Islet of Langerhans (tissue), 1 donor: ENCODE results near the gene LIPC.

Source experiments
- FAIRE-seq: peaks from one replicate; lab custom pipeline; 2011; peaks lifted over from hg19 to GRCh38; lab: Jason Lieb, UNC

Gene LIPC

DNA sequence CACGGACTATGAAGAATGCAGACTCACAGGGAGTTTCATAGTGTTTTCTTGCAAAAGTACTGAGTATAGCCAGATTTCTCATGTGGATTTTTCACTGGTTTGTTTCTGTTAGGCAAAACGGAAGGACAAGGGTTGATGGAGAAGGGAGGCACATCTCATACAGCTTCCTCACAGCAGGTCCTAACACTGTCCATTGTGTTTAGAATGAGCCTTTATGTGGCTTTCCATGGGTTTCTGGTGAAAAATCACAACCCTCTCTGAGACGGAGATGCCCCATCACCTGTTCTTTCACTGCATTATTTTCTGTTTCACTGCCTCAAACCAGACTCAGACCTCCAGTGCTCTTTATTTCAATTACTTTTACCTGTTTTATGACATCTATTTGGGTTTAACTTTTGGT lies 25.0 kb upstream of the LIPC start:
- no peak for FAIRE-seq

DNA sequence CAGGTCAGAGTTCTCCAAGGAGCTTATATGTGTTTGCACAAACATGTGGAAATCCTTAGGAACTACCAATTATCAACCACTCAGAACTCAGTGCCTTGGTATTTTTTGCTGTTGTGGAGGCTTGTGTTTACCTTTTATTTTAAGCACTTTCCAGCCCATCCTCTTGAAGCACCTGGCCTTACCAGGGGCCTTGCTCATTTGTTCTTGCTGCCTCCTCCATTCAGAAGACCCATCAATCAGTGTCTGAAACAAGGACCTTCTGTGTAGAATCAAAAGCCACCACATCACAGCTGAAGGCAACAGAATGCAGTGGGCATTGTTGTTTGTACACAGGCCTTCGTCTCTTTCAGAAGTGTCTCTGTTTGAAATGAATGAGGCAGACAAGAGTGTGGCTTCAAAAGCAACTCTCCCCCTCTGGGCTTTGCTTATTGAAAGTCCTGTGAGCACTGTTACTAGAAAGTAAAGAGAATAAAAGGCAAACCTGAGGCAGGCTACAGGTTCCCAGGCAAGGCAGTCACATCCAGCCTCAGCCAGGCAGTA lies 24.5 kb upstream of the LIPC start:
- FAIRE-seq = no peak

DNA sequence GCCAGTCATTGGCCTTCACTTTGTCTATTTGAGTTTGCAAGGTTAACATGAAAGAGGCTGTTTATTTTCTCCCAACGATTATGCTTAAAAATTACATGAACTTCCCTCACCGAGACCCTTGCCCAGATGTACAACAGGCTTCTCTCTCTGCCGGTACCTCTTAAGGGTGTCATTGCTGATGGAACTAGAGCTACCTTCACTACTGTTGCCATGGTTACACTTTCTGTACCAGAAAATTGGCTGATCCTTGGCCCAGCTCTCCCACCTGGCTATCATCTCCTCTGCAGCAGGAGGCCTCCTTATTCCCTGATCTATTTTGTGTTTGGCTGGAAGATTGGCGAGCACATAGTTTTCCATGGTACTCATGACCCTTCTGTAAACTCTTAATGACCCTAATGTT lies 24.0 kb upstream of the LIPC start:
- FAIRE-seq = no peak

DNA sequence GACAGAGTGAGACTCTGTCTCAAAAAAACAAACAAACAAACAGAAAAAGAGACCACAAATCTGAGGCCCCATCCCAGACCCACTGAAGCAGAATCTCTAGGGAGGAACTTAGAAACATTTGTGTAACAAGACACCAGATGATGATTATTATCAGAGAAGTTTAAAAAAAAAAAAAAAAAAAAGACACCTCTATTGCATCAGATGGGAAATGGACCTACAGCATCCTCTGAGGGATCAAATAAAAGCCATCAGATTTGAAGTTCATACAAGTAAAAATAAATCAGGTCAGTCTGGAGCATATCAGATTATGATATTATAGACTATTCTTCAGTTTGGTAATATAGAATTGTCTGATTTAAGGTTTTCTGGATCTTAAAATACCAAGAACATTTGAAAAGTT lies 21.9 kb upstream of the LIPC start:
- no peak for FAIRE-seq

DNA sequence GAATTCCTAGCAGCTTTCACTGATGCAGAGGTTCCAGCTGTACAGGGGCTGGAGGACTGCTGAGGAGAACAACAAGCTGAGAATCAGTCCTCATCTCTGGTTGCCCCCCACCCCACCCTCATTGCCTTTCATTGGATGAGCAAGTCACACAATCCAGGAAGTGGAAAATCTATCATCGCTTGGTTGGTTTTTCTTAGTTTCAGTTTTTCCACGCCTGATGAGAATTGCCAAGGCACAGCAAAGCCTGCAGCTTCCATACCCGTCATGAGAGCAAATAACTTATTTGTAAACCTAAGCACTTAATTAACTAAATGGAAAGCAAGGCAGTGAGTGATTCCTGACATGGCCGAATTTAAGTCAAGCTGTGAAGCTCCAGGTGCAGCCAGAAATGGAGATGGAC lies 21.4 kb upstream of the LIPC start:
- FAIRE-seq = no peak

DNA sequence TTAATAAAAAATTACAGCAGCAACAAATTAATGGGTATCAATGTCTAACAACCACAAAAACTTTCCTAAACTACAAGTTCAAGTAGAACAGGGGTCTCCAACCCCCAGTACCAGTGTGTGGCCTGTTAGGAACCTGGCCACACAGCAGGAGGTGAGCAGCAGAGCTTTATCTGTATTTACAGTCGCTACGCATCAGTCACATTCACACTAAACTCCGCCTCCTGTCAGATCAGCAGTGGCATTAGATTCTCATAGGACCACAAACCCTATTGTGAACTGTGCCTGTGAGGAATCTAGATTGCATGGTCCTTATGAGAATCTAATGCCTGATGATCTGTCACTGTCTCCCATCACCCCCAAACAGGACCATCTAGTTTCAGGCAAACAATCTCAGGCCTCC lies 18.5 kb upstream of the LIPC start:
- no peak for FAIRE-seq

DNA sequence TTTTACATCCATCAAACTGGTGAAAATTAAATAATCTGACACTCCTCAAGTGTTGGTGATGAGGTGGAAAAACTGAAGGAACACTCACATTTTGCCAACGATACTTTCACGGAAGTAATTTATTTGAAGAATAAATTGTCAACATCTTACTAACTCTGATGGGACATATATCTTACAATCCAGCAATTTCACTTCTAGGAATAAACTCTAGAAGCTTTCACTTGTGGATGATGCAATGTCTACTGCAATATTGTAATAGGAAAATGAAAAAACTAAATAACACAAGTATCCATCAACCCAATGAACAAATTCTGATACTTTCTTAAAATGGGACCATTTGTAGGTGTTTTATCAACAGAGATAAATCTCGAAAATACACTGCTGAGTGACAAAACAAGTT lies 16.2 kb upstream of the LIPC start:
- FAIRE-seq = no peak

DNA sequence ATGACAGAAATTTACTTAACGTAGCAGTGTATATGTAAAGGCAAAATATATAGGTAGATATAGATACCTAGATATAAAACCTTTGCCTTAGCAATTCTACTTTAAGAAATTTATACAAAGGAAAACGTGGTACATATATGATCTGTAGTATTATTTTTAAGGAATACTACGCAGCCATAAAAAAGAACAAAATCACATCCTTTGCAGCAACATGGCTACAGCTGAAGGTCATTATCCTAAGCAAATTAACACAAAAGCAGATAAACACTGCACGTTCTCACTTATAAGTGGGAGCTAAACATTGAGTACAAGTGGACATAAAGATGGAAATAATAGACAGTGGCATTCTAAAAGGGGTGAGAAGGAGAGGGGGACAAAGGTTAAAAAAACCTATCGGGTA lies 14.8 kb upstream of the LIPC start:
- FAIRE-seq = no peak

DNA sequence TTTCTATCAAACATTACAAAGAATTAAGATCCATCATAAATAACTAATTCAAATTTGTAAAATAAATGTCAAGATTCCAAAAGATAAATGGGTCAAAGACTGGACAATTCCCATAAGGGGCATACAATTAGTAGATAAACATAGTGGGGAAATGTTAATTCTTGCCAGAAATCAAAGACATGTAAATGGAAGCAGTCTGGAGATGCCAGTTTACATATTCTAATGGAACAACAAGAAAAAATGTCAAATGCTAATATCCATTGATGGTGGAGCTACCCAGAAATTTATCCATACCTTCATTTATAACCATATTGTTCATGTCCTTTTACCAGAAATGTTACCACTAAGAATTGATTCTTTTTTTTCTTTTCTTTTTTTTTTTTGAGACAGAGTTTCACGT lies 13.7 kb upstream of the LIPC start:
- no peak for FAIRE-seq

DNA sequence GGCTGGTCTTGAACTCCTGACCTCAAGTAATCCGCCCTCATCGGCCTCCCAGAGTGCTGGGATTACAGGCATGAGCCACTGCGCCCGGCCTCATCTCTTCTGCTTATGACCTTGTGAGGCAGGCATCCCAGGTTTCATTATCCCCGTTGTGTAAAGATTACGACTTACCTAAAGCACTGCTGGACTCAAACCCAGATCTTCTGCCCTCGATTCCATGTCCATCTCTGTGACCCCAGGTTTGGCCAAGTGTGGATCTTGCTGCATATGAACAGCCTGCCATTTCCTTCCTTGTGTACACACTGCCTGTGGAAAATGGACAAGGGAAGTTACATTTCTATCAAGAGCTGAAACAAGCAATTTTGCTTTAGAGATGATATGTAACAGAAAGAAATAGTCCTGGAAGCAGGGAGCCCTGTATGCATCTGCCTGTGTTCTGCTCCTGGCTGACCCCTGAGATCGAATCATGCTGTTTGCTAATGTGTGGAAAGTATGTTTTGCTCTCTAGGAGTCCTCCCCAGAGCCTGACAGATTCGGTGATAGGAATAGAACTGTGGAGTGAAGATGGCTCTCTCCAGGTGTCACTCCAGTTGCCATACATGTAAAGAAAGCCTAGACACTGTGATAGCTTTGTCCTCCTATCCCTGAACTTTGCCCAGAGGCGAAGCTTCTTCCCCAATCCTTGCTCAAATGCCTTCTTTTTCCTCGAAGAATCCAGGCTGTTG lies 11.8 kb upstream of the LIPC start:
- no peak for FAIRE-seq

DNA sequence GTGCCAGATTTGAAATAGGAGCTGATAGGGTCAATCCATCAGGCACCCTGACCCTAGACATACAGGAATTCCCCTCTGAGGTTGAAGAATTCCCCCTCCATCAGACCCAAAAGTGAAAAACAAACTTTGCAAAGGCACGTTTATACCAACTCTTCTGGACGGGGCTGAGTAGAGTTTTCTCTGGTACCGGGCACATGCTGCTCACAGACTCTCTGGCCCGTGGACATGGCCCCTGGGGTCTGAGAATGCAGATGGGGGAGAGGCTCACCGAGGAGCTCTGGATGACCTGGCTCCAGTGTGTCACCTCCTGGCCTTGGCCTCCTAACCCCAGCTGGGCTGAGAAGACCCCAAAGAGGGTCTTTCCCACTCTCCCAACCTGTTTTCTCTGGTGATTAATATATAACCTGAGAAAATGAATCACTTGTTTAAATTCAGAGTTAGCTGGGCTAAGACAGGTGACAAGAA lies 11.2 kb upstream of the LIPC start:
- FAIRE-seq = no peak

DNA sequence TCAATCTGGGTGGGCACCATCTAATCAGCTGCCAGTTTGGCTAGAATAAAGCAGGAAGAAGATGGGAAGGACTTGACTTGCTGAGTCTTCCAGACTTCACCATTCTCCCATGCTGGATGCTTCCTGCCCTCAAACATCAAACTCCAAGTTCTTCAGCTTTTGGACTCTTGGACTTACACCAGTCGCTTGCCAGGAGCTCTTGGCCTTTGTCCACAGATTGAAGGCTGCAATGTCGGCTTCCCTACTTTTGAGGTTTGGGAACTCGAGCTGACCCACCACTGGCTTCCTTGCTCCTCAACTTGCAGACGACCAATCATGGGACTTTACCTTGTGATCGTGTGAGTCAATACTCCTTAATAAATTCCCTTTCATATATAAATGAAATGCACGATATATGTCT lies 8.6 kb upstream of the LIPC start:
- no peak for FAIRE-seq

DNA sequence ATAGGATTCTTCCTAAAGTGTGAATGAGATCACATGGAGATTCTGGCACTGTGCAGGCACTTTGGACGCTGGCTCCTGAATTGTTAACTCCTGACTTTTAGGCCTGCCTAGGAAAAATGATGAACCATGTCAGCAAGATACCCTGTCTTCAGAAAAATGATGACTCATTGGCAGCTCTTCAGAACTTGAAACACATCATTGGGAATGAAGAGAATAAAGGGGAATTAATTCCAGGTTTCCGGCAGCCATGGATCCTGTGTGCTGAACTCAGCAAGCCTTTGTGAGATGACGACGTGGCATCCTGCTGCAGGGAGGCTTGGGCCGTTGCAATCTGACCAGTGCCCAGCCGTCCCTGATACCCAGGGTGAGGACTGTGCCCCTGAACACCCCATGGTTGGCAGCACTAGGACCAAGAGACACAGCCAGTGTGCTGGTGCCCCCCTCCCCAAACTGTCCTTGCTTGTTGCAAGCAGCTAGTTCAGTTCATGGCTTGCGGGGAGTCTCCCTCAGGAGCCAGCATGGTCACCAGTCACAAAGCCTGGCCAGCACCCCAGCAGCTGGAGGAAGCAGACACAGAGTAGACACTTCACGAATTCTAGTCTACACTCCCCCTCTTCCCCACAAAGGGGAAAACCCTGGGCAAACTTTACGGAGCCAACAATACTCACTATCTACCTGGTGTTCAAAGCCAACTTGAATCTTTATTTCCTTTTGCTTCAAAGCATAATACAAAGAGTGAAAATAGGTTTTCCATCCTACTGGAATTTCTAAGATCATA lies 7.8 kb upstream of the LIPC start:
- no peak for FAIRE-seq

DNA sequence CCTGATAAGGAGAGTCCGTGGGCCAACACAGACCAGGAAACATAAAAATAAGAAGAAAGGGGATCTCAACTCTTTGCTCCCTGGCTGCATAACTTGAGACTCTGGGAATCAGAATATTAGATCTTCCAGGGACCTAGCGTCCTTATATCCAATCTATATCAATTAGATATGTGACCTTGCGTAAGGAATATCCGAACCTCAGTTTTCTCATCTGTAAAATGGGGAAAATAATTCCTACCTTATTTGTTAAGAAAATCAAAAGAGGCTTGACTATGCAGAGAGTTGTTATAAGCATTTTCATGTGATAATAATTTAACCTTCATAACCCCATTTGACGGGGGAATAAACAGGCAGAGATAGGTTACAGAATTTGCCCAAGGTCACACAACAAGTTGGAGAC lies 7.1 kb upstream of the LIPC start:
- FAIRE-seq = no peak

DNA sequence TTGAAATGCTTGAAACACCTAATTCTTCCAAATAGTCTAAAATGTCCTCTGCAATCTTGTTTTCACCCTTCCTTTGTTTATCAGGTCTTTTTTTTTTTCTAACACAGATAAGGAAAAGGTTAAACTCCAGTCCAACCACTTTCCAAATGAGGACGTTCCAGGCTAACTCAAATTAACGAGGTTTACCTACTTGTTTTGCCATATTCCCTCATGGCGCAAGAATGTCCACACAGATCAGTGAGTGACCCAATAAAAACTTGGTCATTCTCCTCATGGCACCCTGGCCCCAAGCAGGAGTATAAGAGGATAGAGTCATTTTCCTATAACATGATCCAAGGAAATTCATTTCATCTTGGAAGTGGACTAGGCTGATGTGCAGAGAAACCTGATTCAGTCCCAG lies 6.6 kb upstream of the LIPC start:
- FAIRE-seq = no peak

DNA sequence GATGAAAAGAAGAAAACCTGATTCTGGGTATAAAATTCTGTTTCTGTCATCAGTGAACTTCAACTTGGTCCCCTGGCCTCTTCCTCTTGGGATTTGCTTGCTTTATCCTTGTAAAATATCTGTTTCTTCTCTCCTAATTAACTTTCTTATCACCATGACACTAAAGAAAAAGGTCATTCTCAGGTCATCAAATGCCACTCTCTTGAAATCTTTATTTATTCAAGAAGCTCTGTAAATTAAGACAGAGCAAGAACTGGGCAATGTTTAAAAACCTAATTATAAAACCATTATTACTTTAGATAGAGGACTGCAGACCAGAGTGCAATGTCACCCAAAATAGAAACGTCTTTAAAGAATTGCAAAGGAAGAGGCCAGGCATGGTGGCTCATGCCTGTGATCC lies 6.0 kb upstream of the LIPC start:
- no peak for FAIRE-seq

DNA sequence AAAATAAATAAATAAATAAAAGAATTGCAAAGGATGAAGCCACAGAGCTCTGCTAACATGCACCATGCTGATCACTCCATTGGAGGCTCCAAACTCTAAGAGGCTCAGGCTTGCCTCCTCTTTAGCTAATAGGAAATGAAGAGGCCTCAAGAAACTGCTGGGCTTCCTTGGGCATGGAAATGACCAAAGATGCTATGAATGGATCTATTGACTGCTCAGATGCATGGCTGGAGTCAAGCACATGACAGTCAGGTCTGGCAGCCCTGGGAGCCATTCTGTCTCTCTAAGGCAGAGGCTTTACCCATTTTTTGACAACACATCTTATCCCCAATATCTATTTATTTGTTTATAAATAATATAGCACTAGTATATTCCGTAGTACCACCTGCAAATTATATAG lies 5.3 kb upstream of the LIPC start:
- FAIRE-seq = no peak

DNA sequence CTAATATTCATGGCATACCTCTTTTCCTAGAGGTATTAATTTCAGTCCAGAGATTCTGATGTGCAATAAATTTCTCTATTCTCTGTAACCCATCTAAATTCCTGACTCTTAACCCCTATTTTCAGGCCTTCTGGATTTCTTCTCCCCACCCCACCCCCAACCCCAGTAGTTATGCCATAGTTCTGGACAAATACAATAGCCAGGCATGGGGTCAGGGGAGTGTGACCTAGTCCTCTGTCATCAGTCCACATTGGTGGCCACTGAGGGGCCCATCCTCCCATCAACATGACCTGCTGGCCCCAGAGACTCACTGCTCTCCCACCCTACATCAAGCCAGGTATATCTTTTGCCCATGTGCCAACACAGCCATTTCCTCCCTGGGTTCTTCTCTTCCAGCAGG lies 3.8 kb upstream of the LIPC start:
- no peak for FAIRE-seq

DNA sequence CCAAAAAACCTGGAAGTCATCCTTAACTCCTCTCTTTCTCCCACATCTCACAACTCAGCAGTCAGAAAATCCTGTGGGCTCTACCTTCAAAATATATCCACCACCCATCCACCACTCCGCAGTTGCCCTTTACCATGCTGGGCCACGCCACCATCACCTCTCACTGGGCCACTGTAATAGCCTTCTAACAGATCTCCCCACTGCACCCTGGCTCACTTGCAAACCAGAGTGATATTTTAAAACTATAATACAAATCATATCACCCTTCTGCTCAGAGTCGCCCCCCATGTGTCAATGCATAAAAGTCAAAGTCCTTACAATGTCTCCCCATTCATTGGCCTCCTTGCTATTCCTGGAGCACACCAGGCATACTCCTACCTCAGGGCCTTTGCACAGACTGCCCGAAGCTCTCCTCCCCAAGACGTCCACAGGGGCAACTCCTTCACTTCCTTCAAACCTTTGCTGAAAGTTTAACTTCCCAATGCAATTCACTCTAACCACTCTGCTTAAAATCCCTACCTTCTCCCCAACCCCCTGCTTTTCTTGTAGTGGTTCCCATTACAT lies 1.5 kb upstream of the LIPC start:
- FAIRE-seq = no peak

DNA sequence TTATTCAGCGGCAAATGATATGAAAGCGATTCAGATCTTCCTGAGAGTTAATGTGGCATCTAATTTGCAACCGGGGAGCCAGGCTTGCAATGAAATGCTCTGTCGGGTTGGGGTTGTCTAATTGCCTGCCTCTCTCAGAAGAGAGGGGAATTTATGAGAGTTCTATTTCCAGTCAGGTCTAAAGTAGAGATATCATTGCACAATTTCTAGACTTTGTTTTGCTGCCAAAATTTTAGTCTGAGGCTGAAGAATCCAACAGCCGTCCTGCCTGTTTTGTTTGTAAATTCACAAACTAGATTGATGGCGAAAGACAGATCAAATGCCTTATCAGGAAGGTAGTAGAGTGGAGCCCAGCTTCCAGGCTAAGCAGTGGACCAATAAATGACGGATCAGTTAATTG lies 610 bp downstream of the LIPC start:
- FAIRE-seq = no peak

DNA sequence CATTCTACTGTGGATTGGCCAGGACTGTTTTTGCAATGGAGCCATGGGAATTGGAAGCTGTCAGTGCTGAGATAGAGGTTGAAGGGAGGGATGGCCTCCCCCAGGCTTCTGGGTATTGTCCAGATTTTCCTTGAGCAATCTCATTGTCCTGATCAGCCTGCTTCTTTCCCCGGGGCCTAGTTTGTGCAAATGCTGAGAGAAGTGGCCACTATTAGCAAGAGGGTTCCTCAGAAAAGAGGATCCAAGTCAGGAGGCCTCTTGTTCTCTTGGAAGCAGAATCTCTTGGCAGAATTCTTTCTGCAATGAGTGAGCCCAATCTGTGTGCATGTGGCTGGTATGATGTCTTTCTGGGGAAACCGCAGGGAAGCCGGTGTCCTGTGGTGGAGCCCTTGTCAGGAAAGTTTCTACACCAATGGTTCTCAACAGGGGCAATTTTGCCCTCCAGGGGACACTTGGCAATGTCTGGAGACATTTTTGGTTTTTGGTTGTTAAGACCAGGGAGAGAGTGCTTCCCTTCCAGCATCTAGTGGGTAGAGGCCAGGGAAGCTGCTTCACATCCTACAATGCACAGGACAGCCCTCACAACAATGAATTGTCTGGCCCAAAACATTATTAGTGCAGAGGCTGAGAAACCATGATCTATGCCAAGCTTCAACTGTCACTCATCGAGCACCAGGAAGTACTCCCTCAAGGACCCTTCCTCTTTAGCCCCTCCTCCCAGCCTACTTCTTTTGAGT lies 2.0 kb downstream of the LIPC start:
- no peak for FAIRE-seq

DNA sequence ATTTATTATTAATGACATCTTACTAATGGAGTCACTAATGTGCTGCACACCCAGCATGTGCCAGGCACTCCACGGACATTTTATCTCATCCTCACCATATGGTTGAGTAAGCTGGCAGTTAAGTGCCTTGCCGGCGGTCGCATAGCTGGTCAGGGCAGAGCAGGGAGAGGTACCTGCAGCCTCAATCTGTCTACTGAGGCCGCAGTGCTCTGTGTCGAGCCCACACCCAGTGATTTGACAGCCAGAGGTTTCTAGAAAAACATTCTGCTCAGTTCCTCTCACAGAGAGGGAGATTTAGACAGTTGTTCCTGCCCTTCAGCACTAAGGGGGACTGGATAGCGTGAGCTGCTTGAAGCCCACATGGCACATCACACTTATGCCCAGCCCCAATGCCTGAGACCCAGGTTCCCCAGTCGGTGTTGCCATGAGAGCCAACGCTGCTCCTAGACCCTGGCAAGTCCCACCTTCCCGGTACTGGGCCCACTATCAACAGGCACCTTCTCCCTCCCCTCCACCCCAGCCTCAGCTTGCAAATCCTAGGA lies 2.6 kb downstream of the LIPC start:
- FAIRE-seq = no peak

DNA sequence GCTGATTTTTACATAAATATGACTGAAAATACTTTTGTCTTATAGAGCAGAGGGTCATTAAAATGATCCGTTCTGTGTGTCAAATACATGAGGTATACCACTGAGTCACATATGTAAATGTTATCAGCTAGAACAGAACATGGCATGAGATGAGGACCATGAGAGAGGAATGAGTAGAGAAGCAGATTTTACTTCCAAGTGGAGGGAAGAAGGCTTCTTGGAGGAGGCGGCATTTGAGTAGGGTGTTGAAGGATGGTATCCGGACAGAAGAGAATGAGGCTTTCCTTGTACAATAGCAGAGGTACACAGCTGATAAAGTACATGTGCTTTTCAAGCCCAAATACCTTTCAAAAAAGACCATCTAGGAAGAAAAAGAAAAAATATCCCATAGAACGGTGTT lies 4.8 kb downstream of the LIPC start:
- FAIRE-seq = no peak
